Upper lobe of right lung (tissue), 1 donor: ENCODE data around the gene POLR2H. TPM values are rescaled to one million over a fixed set of nuclear protein-coding genes. Genes with fewer than 3 reads are reported as not detected.
A peak's percentile ranks its signal among the peaks of the same experiment; 100 is the strongest.

Source experiments
- ATAC-seq: fragments of 200-7000 bp; cut with Tn5 transposase; one replicate; pipeline ENCODE4 v1.9.1; 2020; ENCODE audit warnings: mild to moderate bottlenecking, moderate library complexity
- DNase-seq: peaks from one replicate; pipeline ENCODE4 v3.0.0-alpha.2; 2020
- H3K27ac ChIP-seq: fragments of 200-600 bp; one replicate; pipeline ENCODE4 v1.8.0; 2022
- H3K27me3 ChIP-seq: fragments of 200-600 bp; one replicate; pipeline ENCODE4 v1.8.0; 2022; ENCODE audit warnings: mild to moderate bottlenecking
- H3K36me3 ChIP-seq: fragments of 200-600 bp; one replicate; pipeline ENCODE4 v1.8.0; 2022
- H3K4me1 ChIP-seq: fragments of 200-600 bp; one replicate; pipeline ENCODE4 v1.8.0; 2022
- H3K4me3 ChIP-seq: fragments of 200-600 bp; one replicate; pipeline ENCODE4 v1.8.0; 2022; ENCODE audit warnings: mild to moderate bottlenecking
- H3K9me3 ChIP-seq: fragments of 200-600 bp; one replicate; pipeline ENCODE4 v1.8.0; 2022
- CTCF ChIP-seq: fragments of 200-600 bp; IDR thresholded peaks from one replicate; pipeline ENCODE4 v1.8.0; 2022; ENCODE audit warnings: antibody characterized with exemption
- intact Hi-C: fragments of 100-400 bp; cut with DNase I; formaldehyde crosslinking; loops from one replicate; pipeline ENCODE4 v1.11.0; 2022
- total RNA-seq: library from RNA; stranded (reverse); fragmentation: NEBNext Ultra II Directional; extraction: Animal tissue kit (Norgen Biotek cat#: 25700); gene quantifications from one replicate; pipeline ENCODE4 v1.2.1, GENCODE V29; 2021
- donor health status: DM: no; HTN: yes; CAD: no; lungs with severe emphysema.

Gene POLR2H
- total RNA-seq, 1 donor from 2014 or later, result 63.2 TPM

- Histone ChIP-seq H3K27ac (no peak overlapping the region), H3K36me3 (peaks cover 52% of the 10 kb centered on the region), H3K4me1 (peaks cover 49% of the 10 kb centered on the region), H3K4me3 (peak overlapping the region; percentile 85), H3K9me3 (no peaks in the 10 kb centered on the region), H3K27me3 (no peaks in the 10 kb centered on the region)
- intact Hi-C loops, result no loop called here
- ATAC-seq (no peak), DNase-seq (no peak)
- TF ChIP-seq CTCF, result no peak
These were observed 44.7 kb upstream of the POLR2H start for GRCh38 chr3:184316792-184317191.

DNA sequence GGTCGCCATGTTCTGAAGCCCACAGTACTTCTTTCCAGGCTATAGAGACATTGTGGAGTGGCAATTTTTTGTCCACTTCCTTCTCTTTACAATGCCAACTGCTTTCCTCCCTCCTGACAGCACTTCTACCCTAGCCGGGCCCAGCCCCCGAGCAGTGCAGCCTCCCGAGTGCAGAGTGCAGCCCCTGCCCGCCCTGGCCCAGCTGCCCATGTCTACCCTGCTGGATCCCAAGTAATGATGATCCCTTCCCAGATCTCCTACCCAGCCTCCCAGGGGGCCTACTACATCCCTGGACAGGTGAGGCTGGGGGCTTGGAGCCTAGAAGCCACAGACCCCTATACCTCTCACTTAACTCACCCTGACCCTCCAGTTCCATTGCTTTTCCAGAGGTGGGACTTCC is 44.3 kb upstream of the POLR2H start:
- DNase-seq, result no peak
- no peaks in the 10 kb centered on the region for H3K9me3 ChIP-seq
- no peaks in the 10 kb centered on the region for H3K27me3 ChIP-seq
- no peak overlapping the region for H3K27ac ChIP-seq
- H3K4me3 ChIP-seq, result no peak overlapping the region
- TF ChIP-seq CTCF, result no peak
- H3K36me3 ChIP-seq, result peaks cover 56% of the 10 kb centered on the region
- intact Hi-C loops, result no loop called here
- no peak for ATAC-seq
- peaks cover 53% of the 10 kb centered on the region for H3K4me1 ChIP-seq

GRCh38 chr3:184320104-184320445 is 41.4 kb upstream of the POLR2H start:
- no peak for TF ChIP-seq CTCF
- DNase-seq, result peak; percentile 98
- peaks cover 54% of the 10 kb centered on the region for H3K4me1 ChIP-seq
- peak overlapping the region; percentile 81 for H3K27ac ChIP-seq
- peak overlapping the region; percentile 29 for H3K4me3 ChIP-seq
- H3K27me3 ChIP-seq, result no peaks in the 10 kb centered on the region
- peak; percentile 91 for ATAC-seq
- intact Hi-C loops, result no loop called here
- no peaks in the 10 kb centered on the region for H3K9me3 ChIP-seq
- peaks cover 85% of the 10 kb centered on the region for H3K36me3 ChIP-seq

GRCh38 chr3:184321666-184322065 is 39.8 kb upstream of the POLR2H start:
- Histone ChIP-seq H3K4me3 (no peak overlapping the region), H3K27me3 (no peaks in the 10 kb centered on the region), H3K4me1 (peaks cover 47% of the 10 kb centered on the region), H3K9me3 (no peaks in the 10 kb centered on the region), H3K27ac (no peak overlapping the region), H3K36me3 (peaks cover 90% of the 10 kb centered on the region)
- no peak for TF ChIP-seq CTCF
- no peak for ATAC-seq
- intact Hi-C loops, result no loop called here
- no peak for DNase-seq

DNA sequence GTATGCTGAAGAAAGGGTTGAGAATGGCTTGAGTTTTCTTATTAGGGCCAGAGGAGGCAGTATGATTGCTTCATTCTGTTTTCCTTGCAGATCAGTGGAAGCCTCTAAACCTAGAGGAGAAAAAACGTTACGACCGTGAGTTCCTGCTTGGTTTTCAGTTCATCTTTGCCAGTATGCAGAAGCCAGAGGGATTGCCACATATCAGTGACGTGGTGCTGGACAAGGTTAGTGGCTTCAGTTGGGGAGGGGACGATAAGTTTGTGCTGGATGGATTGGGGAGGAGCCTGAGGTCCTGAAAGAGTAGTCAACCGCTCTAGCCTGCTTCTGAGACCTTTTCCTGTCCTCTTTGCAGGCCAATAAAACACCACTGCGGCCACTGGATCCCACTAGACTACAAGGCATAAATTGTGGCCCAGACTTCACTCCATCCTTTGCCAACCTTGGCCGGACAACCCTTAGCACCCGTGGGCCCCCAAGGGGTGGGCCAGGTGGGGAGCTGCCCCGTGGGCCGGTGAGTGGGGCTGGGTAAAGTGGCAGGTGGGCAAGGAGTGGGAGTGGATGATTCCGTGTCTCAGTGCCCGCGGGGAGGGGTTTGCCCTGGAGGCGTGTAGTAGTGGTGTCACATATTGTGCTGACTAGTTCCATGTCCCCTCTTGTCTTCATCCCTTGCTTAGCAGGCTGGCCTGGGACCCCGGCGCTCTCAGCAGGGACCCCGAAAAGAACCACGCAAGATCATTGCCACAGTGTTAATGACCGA is 38.6 kb upstream of the POLR2H start:
- Histone ChIP-seq H3K4me3 (no peak overlapping the region), H3K36me3 (peaks cover 90% of the 10 kb centered on the region)
- no peak for ATAC-seq

More for the DNA sequence above, 38.6 kb upstream of the POLR2H start:
- TF ChIP-seq CTCF, result no peak
- H3K4me1 ChIP-seq, result peaks cover 35% of the 10 kb centered on the region
- H3K9me3 ChIP-seq, result no peaks in the 10 kb centered on the region
- intact Hi-C loops, result no loop called here
- peak overlapping the region; percentile 1 for H3K27ac ChIP-seq
- no peak for DNase-seq
- no peaks in the 10 kb centered on the region for H3K27me3 ChIP-seq
